Measurements from ENCODE around the gene COMTD1. TPM values are rescaled to one million over a fixed set of nuclear protein-coding genes. Genes with fewer than 3 reads are reported as not detected.

Gene COMTD1
- total and polyA plus RNA-seq, 2 donors (not counting 1 experiment from before 2014, with no cell fraction given), result 14.5 to 23.8 TPM

GRCh38 chr10:75209086-75209920 lies 26.5 kb downstream of the COMTD1 start:
- Histone ChIP-seq H3K4me2 (replicated peaks; ENCODE audit: low read depth, low read length, poor library complexity, severe bottlenecking) (peak overlapping the region; percentile 83), H3K79me2 (ENCODE audit: control insufficient read depth, insufficient read depth, low read length) (peaks cover 32% of the 10 kb centered on the region), H3K9me3 (ENCODE audit: control extremely low read depth in 1 of 3, control insufficient read depth in 2 of 3, insufficient read depth in 1 of 3, low read length in 2 of 3) (no peaks in the 10 kb centered on the region), H3K36me3 (replicated peaks in 1 of 2; ENCODE audit: control extremely low read depth in 1 of 2, control insufficient read depth in 1 of 2, extremely low read depth in 1 of 2, insufficient read depth in 2 of 2, low read length in 1 of 2) (peaks cover 4 to 6% of the 10 kb centered on the region in 2 experiments), H3K27me3 (replicated peaks in 1 of 4; ENCODE audit: control extremely low read depth in 1 of 4, control insufficient read depth in 3 of 4, insufficient read depth in 4 of 4, low read length in 3 of 4) (no peaks in the 10 kb centered on the region), H3K9ac (ENCODE audit: low read length) (peak overlapping the region; percentile 98), H3K4me3 (ENCODE audit: control extremely low read depth in 1 of 5, extremely low read depth in 1 of 5, insufficient read depth in 1 of 5, low read depth in 2 of 5, low read length in 4 of 5) (peak overlapping the region; percentile 84 to 98 (median 93)), H4K20me1 (ENCODE audit: control insufficient read depth, insufficient read depth, low read length, poor library complexity, severe bottlenecking) (peaks cover 12% of the 10 kb centered on the region), H3K4me1 (ENCODE audit: control insufficient read depth in 2 of 2, insufficient read depth in 2 of 2, low read length in 2 of 2) (peaks cover 12 to 20% of the 10 kb centered on the region in 2 donors), H2AFZ (ENCODE audit: insufficient read depth, low read depth, low read length, poor library complexity, severe bottlenecking) (peak overlapping the region; percentile 88), H3K27ac (ENCODE audit: low read length in 2 of 2) (peak overlapping the region; percentile 97 to 100)
- ATAC-seq (ENCODE audit: low read depth), result no peak
- DNase-seq, result no peak
- intact Hi-C loops (cut with micrococcal nuclease), result no loop called here
- Mint-ChIP-seq H3K4me1 (peaks cover 24% of the 10 kb centered on the region), H3K27me3 (no peaks in the 10 kb centered on the region), H3K27ac (peak overlapping the region; percentile 98), H3K4me3 (peak overlapping the region; percentile 95), H3K9me3 (ENCODE audit: insufficient read depth) (no peaks in the 10 kb centered on the region)
- ChIA-PET POLR2A (interaction anchor here (0.7 to 2.6 kb wide), 5 partner anchors 11 to 98 kb away, joined by 3 to 27 read pairs (median 5); partner anchors contain the start of genes COMTD1 and SAMD8), CTCF (interaction anchor here (0.7 to 5.3 kb wide), 5 partner anchors 14 to 25 kb away, joined by 3 to 100 read pairs (median 13); partner anchors contain the start of gene COMTD1)
- 95% methylated on average over 10 of the region's 16 CpGs for whole genome bisulfite sequencing (ENCODE audit: insufficient coverage)
- TF ChIP-seq EZH2 (IDR thresholded peaks at IDR 0.05; ENCODE audit: borderline replicate concordance, insufficient read depth, low read depth, low read length, poor library complexity, severe bottlenecking), result no peak
- TF ChIP-seq CTCF (IDR thresholded peaks at IDR 0.05), result no peak

GRCh38 chr10:75208181-75208580 lies 27.6 kb downstream of the COMTD1 start:
- Histone ChIP-seq H3K4me2 (replicated peaks; ENCODE audit: low read depth, low read length, poor library complexity, severe bottlenecking) (no peak overlapping the region), H3K4me1 (ENCODE audit: control insufficient read depth in 2 of 2, insufficient read depth in 2 of 2, low read length in 2 of 2) (peaks cover 12 to 20% of the 10 kb centered on the region in 2 donors), H3K4me3 (ENCODE audit: control extremely low read depth in 1 of 5, extremely low read depth in 1 of 5, insufficient read depth in 1 of 5, low read depth in 2 of 5, low read length in 4 of 5) (no peak overlapping the region), H3K79me2 (ENCODE audit: control insufficient read depth, insufficient read depth, low read length) (peaks cover 25% of the 10 kb centered on the region), H3K27ac (ENCODE audit: low read length in 2 of 2) (no peak overlapping the region), H3K9me3 (ENCODE audit: control extremely low read depth in 1 of 3, control insufficient read depth in 2 of 3, insufficient read depth in 1 of 3, low read length in 2 of 3) (no peaks in the 10 kb centered on the region), H3K36me3 (replicated peaks in 1 of 2; ENCODE audit: control extremely low read depth in 1 of 2, control insufficient read depth in 1 of 2, extremely low read depth in 1 of 2, insufficient read depth in 2 of 2, low read length in 1 of 2) (no peaks in the 10 kb centered on the region), H3K27me3 (replicated peaks in 1 of 4; ENCODE audit: control extremely low read depth in 1 of 4, control insufficient read depth in 3 of 4, insufficient read depth in 4 of 4, low read length in 3 of 4) (no peaks in the 10 kb centered on the region), H4K20me1 (ENCODE audit: control insufficient read depth, insufficient read depth, low read length, poor library complexity, severe bottlenecking) (peaks cover 12% of the 10 kb centered on the region), H3K9ac (ENCODE audit: low read length) (no peak overlapping the region), H2AFZ (ENCODE audit: insufficient read depth, low read depth, low read length, poor library complexity, severe bottlenecking) (no peak overlapping the region)
- intact Hi-C loops (cut with micrococcal nuclease), result no loop called here
- Mint-ChIP-seq H3K27me3 (no peaks in the 10 kb centered on the region), H3K4me1 (peaks cover 20% of the 10 kb centered on the region), H3K9me3 (ENCODE audit: insufficient read depth) (no peaks in the 10 kb centered on the region), H3K4me3 (peak overlapping the region; percentile 52), H3K27ac (peak overlapping the region; percentile 80)
- DNase-seq, result no peak
- no peak for ATAC-seq (ENCODE audit: low read depth)
- ChIA-PET POLR2A (no interaction called here), CTCF (interaction anchor here (0.8 to 1.4 kb wide), 4 partner anchors 20 to 27 kb away, joined by 3 read pairs; partner anchors contain the start of gene COMTD1)
- WGBS (ENCODE audit: insufficient coverage), result 94% methylated on average over 2 of the region's 4 CpGs
- no peak for TF ChIP-seq EZH2 (IDR thresholded peaks at IDR 0.05; ENCODE audit: borderline replicate concordance, insufficient read depth, low read depth, low read length, poor library complexity, severe bottlenecking)
- no peak for TF ChIP-seq CTCF (IDR thresholded peaks at IDR 0.05)

All from B cell (primary cell).